Spleen (tissue), 7 donors: Measurements from ENCODE around the gene MYO18B.

Experiments
- CTCF ChIP-seq, 11 experiments: fragments of 200-600 bp in 7 of 11; fragments of 450-650 bp in 4 of 11; sonication (generic) in 4 of 11; IDR thresholded peaks in 8 of 11; conservative IDR thresholded peaks in 3 of 11; 1 replicate in 7 of 11; 2 replicates in 4 of 11; pipeline versions ENCODE4 v1.4.0 to v1.8.0; 2016 to 2021; ENCODE audit warnings: antibody characterized with exemption in 11 of 11, inconsistent platforms in 4 of 11, mild to moderate bottlenecking in 1 of 11
- POLR2AphosphoS5 ChIP-seq, 3 donors: sonication (generic); formaldehyde crosslinking; IDR thresholded peaks; one replicate each; pipeline ENCODE4 v1.5.1; 2017; ENCODE audit warnings: antibody characterized with exemption in 3 of 3
- donor health status: DM: no; HTN: no; CAD: no; lungs with moderate emphysema.
- donor health status: DM: no; HTN: no; CAD: no.
- donor health status: DM: no; HTN: no; CAD: no.

- TF ChIP-seq CTCF (IDR thresholded peaks at IDR 0.05 in 8 of 11, conservative IDR thresholded peaks at IDR 0.05 in 3 of 11) (no peak), POLR2AphosphoS5 (IDR thresholded peaks at IDR 0.05) (no peak)
Measured at GRCh38 chr22:25959818-25960774, 218.1 kb downstream of the MYO18B start.
